SK-N-SH (cell line): Measurements from ENCODE around the gene ZNF189.

Source experiments
- CTCF ChIP-seq: fragments of 200-600 bp; sonication (generic); IDR thresholded peaks from 2 replicates; pipeline ENCODE4 v1.6.1; 2017; ENCODE audit warnings: antibody characterized with exemption, mild to moderate bottlenecking, moderate library complexity
- EP300 ChIP-seq, 2 experiments: IDR thresholded peaks; 2 replicates each; pipeline versions ENCODE4 v1.4.0 to v1.6.1; 2012; ENCODE audit warnings: borderline replicate concordance in 1 of 2, low read depth in 1 of 2, low read length in 1 of 2
- GABPA ChIP-seq: IDR thresholded peaks from 2 replicates; pipeline ENCODE4 v1.4.0; 2012; ENCODE audit warnings: low read depth, mild to moderate bottlenecking
- JUND ChIP-seq: IDR thresholded peaks from 2 replicates; pipeline ENCODE4 v1.4.0; 2012
- MAX ChIP-seq: IDR thresholded peaks from 2 replicates; pipeline ENCODE4 v1.4.0; 2012; ENCODE audit warnings: low read depth
- RAD21 ChIP-seq: IDR thresholded peaks from 2 replicates; pipeline ENCODE4 v1.6.1; 2012; ENCODE audit warnings: mild to moderate bottlenecking, low read length
- RXRA ChIP-seq: IDR thresholded peaks from 2 replicates; pipeline ENCODE4 v1.4.0; 2012; ENCODE audit warnings: low read depth, mild to moderate bottlenecking, borderline replicate concordance
- SMC3 ChIP-seq: IDR thresholded peaks from 2 replicates; pipeline ENCODE4 v1.6.1; 2012; ENCODE audit warnings: low read depth, low read length, improper control_type of control experiment
- USF2 ChIP-seq: fragments of 150-350 bp; IDR thresholded peaks from 2 replicates; pipeline ENCODE4 v1.6.1; 2017; ENCODE audit warnings: antibody characterized with exemption, low read length, low read depth, borderline replicate concordance
- YY1 ChIP-seq: IDR thresholded peaks from 2 replicates; pipeline ENCODE4 v1.4.0; 2012; ENCODE audit warnings: low read depth, mild to moderate bottlenecking

- TF ChIP-seq CTCF: peak; percentile 80
- TF ChIP-seq USF2: no peak
- no peak for TF ChIP-seq RXRA
- TF ChIP-seq JUND: no peak
- TF ChIP-seq EP300 (IDR thresholded peaks at IDR 0.05; ENCODE audit: borderline replicate concordance in 1 of 2, low read depth in 1 of 2, low read length in 1 of 2): no peak
- no peak for TF ChIP-seq YY1
- TF ChIP-seq RAD21: peak; percentile 49
- TF ChIP-seq SMC3: peak; percentile 33
- TF ChIP-seq MAX: peak; percentile 38; the same call in 1 of the 2 replicates
- no peak for TF ChIP-seq GABPA
These were observed 50.5 kb downstream of the ZNF189 start for GRCh38 chr9:101449071-101449721.
